OCI-LY1 (cell line): Measurements from ENCODE around the gene STX8.

Experiments used
- H2AFZ ChIP-seq: fragments of 200-600 bp; sonication (generic), shearing (Covaris generic); 2 replicates; pipeline ENCODE4 v1.6.0; 2014; ENCODE audit warnings: antibody characterized with exemption, mild to moderate bottlenecking, low read length
- H3F3A ChIP-seq: fragments of 200-600 bp; sonication (generic), shearing (Covaris generic); 2 replicates; pipeline ENCODE4 v1.6.0; 2014; ENCODE audit warnings: mild to moderate bottlenecking, antibody characterized with exemption, low read length, moderate library complexity; ENCODE audit not compliant: insufficient read depth
- H3K27ac ChIP-seq: fragments of 200-600 bp; sonication (generic); 2 replicates; pipeline ENCODE4 v1.5.1; 2014; ENCODE audit warnings: low read length, mixed run types, mild to moderate bottlenecking, low read depth; ENCODE audit not compliant: poor library complexity, severe bottlenecking
- H3K27me3 ChIP-seq: fragments of 200-600 bp; sonication (generic); 2 replicates; pipeline ENCODE4 v1.6.0; 2014; ENCODE audit warnings: antibody characterized with exemption, mild to moderate bottlenecking, low read length, moderate library complexity; ENCODE audit not compliant: insufficient read depth
- H3K36me3 ChIP-seq: fragments of 200-600 bp; sonication (generic); 2 replicates; pipeline ENCODE4 v1.6.1; 2014; ENCODE audit warnings: mild to moderate bottlenecking, antibody characterized with exemption, low read length, moderate library complexity, mixed read lengths; ENCODE audit not compliant: insufficient read depth
- H3K4me1 ChIP-seq: fragments of 200-600 bp; sonication (generic); 2 replicates; pipeline ENCODE4 v1.5.1; 2014; ENCODE audit warnings: mild to moderate bottlenecking, low read length, moderate library complexity; ENCODE audit not compliant: insufficient read depth, severe bottlenecking
- H3K4me2 ChIP-seq: fragments of 200-600 bp; sonication (generic), shearing (Covaris generic); 2 replicates; pipeline ENCODE4 v1.6.1; 2014; ENCODE audit warnings: low read length
- H3K4me3 ChIP-seq: fragments of 200-600 bp; sonication (generic); 2 replicates; pipeline ENCODE4 v1.5.1; 2014; ENCODE audit warnings: low read length, low read depth, mild to moderate bottlenecking, mixed read lengths; ENCODE audit not compliant: poor library complexity, severe bottlenecking
- H3K79me2 ChIP-seq: fragments of 200-600 bp; shearing (Covaris generic); 2 replicates; pipeline ENCODE4 v1.6.1; 2016; ENCODE audit warnings: mixed run types, low read length, mixed read lengths; ENCODE audit not compliant: insufficient read depth
- H3K9ac ChIP-seq: fragments of 200-600 bp; sonication (generic), shearing (Covaris generic); 2 replicates; pipeline ENCODE4 v1.6.1; 2014; ENCODE audit warnings: mild to moderate bottlenecking, low read length, mixed read lengths
- H3K9me2 ChIP-seq: fragments of 200-600 bp; sonication (generic), shearing (Covaris generic); 2 replicates; pipeline ENCODE4 v1.6.1; 2014; ENCODE audit warnings: low read depth, mild to moderate bottlenecking, low read length, mixed read lengths
- H3K9me3 ChIP-seq: fragments of 200-600 bp; shearing (Covaris generic); 2 replicates; pipeline ENCODE4 v1.6.1; 2014; ENCODE audit warnings: low read length, mixed read lengths
- H4K20me1 ChIP-seq: fragments of 200-600 bp; sonication (generic), shearing (Covaris generic); 2 replicates; pipeline ENCODE4 v1.6.0; 2016; ENCODE audit warnings: mild to moderate bottlenecking, low read length; ENCODE audit not compliant: insufficient read depth
- CTCF ChIP-seq: fragments of 200-600 bp; sonication (generic), shearing (Covaris generic); IDR thresholded peaks from 2 replicates; pipeline ENCODE4 v1.5.1; 2017; ENCODE audit warnings: mild to moderate bottlenecking, antibody characterized with exemption, low read length, moderate library complexity, mixed read lengths
- EZH2 ChIP-seq: fragments of 200-600 bp; sonication (generic), shearing (Covaris generic); IDR thresholded peaks from 2 replicates; pipeline ENCODE4 v1.8.0; 2017; ENCODE audit warnings: borderline replicate concordance, mixed run types, mild to moderate bottlenecking, antibody characterized with exemption, low read length, moderate library complexity, mixed read lengths

Gene STX8

DNA sequence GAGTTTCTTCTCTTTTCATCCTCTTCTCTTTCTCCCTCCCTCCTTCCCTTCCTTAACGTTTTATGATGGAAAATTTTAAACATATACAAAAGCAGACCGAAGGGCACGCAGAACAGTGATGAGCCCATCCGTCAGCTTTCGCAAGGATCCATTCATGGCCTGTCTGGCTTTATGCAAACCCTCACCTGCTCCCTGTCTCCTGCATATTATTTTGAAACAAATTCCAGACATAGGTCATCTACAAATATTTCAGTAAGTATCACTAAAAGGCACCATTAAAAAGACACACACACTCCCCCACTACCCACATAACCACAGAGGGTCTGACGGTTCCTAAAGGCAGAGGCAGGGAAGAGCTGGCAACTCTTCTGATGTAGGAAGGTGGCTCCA is 319.3 kb downstream of the STX8 start:
- no peaks in the 10 kb centered on the region for H3K36me3 ChIP-seq
- H3K27me3 ChIP-seq = no peaks in the 10 kb centered on the region
- H3F3A ChIP-seq = no peaks in the 10 kb centered on the region
- no peaks in the 10 kb centered on the region for H3K9me3 ChIP-seq
- H3K9me2 ChIP-seq = no peaks in the 10 kb centered on the region
- H3K27ac ChIP-seq = no peak overlapping the region
- H4K20me1 ChIP-seq = no peaks in the 10 kb centered on the region
- H2AFZ ChIP-seq = no peak overlapping the region
- H3K4me2 ChIP-seq = no peak overlapping the region
- no peaks in the 10 kb centered on the region for H3K4me1 ChIP-seq
- TF ChIP-seq CTCF = no peak
- no peak for TF ChIP-seq EZH2
- no peaks in the 10 kb centered on the region for H3K79me2 ChIP-seq
- H3K4me3 ChIP-seq = no peak overlapping the region
- no peak overlapping the region for H3K9ac ChIP-seq

DNA sequence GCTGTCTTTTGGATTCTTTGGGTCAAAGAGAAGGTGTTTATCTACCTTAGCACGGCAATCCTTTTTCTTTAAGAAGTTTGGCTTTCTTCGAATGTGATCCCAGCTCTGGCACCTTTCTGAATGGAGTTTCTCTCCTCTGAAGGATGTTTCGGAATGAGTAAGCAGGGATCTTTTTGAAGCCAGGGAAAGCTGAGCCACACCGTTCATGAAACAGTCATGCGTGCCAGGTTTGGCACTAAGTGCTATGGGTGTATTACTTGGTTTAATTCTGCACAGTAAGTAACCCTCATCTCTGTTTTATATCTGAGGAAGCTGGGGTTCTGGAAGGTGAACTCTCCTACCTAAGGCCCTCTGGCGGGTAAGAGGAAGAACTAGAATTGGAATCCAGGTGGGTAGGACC is 319.8 kb downstream of the STX8 start:
- Histone ChIP-seq H4K20me1 (no peaks in the 10 kb centered on the region), H3K9me3 (no peaks in the 10 kb centered on the region), H3K79me2 (no peaks in the 10 kb centered on the region), H2AFZ (no peak overlapping the region), H3K9ac (no peak overlapping the region), H3K9me2 (no peaks in the 10 kb centered on the region), H3K4me1 (no peaks in the 10 kb centered on the region), H3F3A (no peaks in the 10 kb centered on the region), H3K27ac (no peak overlapping the region), H3K27me3 (no peaks in the 10 kb centered on the region), H3K4me2 (no peak overlapping the region), H3K36me3 (no peaks in the 10 kb centered on the region), H3K4me3 (no peak overlapping the region)
- TF ChIP-seq EZH2 (no peak), CTCF (no peak)

DNA sequence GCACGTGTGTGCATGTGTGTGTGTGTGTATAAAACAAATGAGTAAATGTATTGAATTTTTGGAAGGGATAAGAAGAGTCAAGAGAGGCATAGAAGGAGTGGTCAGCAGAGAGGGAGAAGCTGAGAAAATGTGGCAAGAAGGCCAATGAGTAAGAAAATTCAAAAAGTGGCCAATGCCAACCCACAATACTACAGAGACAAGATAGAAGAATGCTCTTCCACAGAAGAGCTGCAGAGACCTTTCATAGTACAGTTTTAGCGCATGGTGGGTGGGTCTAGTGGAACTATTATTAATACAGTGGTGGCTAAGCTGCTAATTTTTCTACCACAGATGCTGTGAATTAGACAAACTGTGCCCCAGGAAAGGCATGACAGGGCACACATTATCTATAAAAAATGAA is 320.8 kb downstream of the STX8 start:
- Histone ChIP-seq H3K79me2 (no peaks in the 10 kb centered on the region), H3K27ac (no peak overlapping the region), H3K4me3 (no peak overlapping the region), H2AFZ (no peak overlapping the region), H3K9me3 (no peaks in the 10 kb centered on the region), H3K27me3 (no peaks in the 10 kb centered on the region), H3F3A (no peaks in the 10 kb centered on the region), H3K9me2 (no peaks in the 10 kb centered on the region), H3K36me3 (no peaks in the 10 kb centered on the region), H4K20me1 (no peaks in the 10 kb centered on the region), H3K9ac (no peak overlapping the region), H3K4me1 (no peaks in the 10 kb centered on the region), H3K4me2 (no peak overlapping the region)
- TF ChIP-seq CTCF (no peak), EZH2 (no peak)
